MCF 10A (cell line): ENCODE data around the gene DCAF12L2. TPM values are rescaled to one million over a fixed set of nuclear protein-coding genes. Genes with fewer than 3 reads are reported as not detected.
"Not testable (repeated sequence)": the region's sequence is repeated elsewhere in the genome, so short reads cannot be mapped to it uniquely, and the experiment has no call there.

ENCODE experiments used
- Bru-seq: library from RNA; stranded (reverse); fragments of 400-500 nt; gene quantifications from one replicate; lab custom pipeline; 2021; lab: Mats Ljungman, UMichigan
- BruChase-seq, 2 experiments: library from RNA; stranded (reverse); fragments of 400-500 nt; gene quantifications; one replicate each; lab custom pipeline; 2021; lab: Mats Ljungman, UMichigan
- BruUV-seq: library from RNA; stranded (reverse); fragments of 400-500 nt; replicated peaks from 2 replicates; lab custom pipeline; 2021; lab: Mats Ljungman, UMichigan
- CTCF ChIA-PET: fragments of 300-600 bp; sonication (Branson Sonifier 250); formaldehyde crosslinking; extraction: SDS; loops from one replicate; lab custom pipeline; 2021; ENCODE audit warnings: antibody characterized with exemption, inconsistent platforms; lab: Yijun Ruan, JAX
- POLR2A ChIA-PET: fragments of 300-600, 350-650 bp; sonication (Branson Sonifier 250); formaldehyde crosslinking; extraction: SDS; loops from one replicate; lab custom pipeline; 2020; ENCODE audit warnings: antibody characterized with exemption, inconsistent platforms; lab: Yijun Ruan, JAX
- DNase-seq: peaks from one replicate; pipeline ENCODE4 v3.0.0-alpha.2; 2018; ENCODE audit not compliant: unreplicated experiment
- H3K27ac Mint-ChIP-seq: one replicate; pipeline ENCODE4 v1.8.0; 2022; ENCODE audit warnings: mild to moderate bottlenecking, low read depth, mixed read lengths; ENCODE audit not compliant: unreplicated experiment
- H3K27me3 Mint-ChIP-seq: one replicate; pipeline ENCODE4 v1.8.0; 2022; ENCODE audit warnings: mixed read lengths; ENCODE audit not compliant: insufficient read depth, unreplicated experiment
- H3K36me3 Mint-ChIP-seq: one replicate; pipeline ENCODE4 v1.8.0; 2022; ENCODE audit warnings: mild to moderate bottlenecking, moderate library complexity, mixed read lengths; ENCODE audit not compliant: insufficient read depth, unreplicated experiment
- H3K4me1 Mint-ChIP-seq: one replicate; pipeline ENCODE4 v1.8.0; 2022; ENCODE audit warnings: mixed read lengths; ENCODE audit not compliant: insufficient read depth, unreplicated experiment
- H3K4me3 Mint-ChIP-seq: one replicate; pipeline ENCODE4 v1.8.0; 2022; ENCODE audit warnings: mild to moderate bottlenecking, moderate library complexity, mixed read lengths; ENCODE audit not compliant: unreplicated experiment
- H3K9me3 Mint-ChIP-seq: one replicate; pipeline ENCODE4 v1.8.0; 2022; ENCODE audit warnings: mixed read lengths; ENCODE audit not compliant: unreplicated experiment
- CTCF ChIP-seq: fragments of 200-600 bp; IDR thresholded peaks from one replicate; pipeline ENCODE4 v1.8.0; 2022; ENCODE audit warnings: antibody characterized with exemption, mild to moderate bottlenecking; ENCODE audit not compliant: unreplicated experiment
- intact Hi-C: fragments of 100-400 bp; cut with micrococcal nuclease; formaldehyde crosslinking; loops from 2 replicates; pipeline ENCODE4 v1.14.1; 2022
- long read RNA-seq: library from polyadenylated mRNA; stranded (forward); transcript quantifications from one replicate; pipeline ENCODE4 v2.0.0, GENCODE V29; 2022
- total RNA-seq: library from RNA; stranded (reverse); gene quantifications from 2 replicates; pipeline ENCODE4 v1.2.3, GENCODE V29; 2022

The DCAF12L2 gene
- not detected in 2 replicates for total RNA-seq
- Bru-seq, nascent RNA, result not detected
- not detected for BruChase-seq, experiment 1, labeled RNA remaining after a 6-hour chase
- BruChase-seq, experiment 2, labeled RNA remaining after a 2-hour chase, result not detected
- long read RNA-seq, result 0 reads

GRCh38 chrX:126165721-126166461 is at the start of gene DCAF12L2:
TSS of gene DCAF12L2 (minus strand) at chrX:126166289. CDS start at chrX:126165924, 365 bp downstream.
- Mint-ChIP-seq H3K27me3 (no peaks in the 10 kb centered on the region), H3K4me1 (no peaks in the 10 kb centered on the region), H3K36me3 (no peaks in the 10 kb centered on the region), H3K4me3 (no peak within 1 kb of the TSS), H3K27ac (no peak within 1 kb of the TSS), H3K9me3 (peaks cover 7% of the 10 kb centered on the region)
- ChIA-PET POLR2A (no interaction called here), CTCF (interaction anchor here (0.5 kb wide), 1 partner anchor 570 kb away, joined by 4 read pairs; no protein-coding TSS in a partner anchor)
- TF ChIP-seq CTCF, result no peak
- no TSS peak for BruUV-seq
- intact Hi-C loops, result no loop called here
- no peak for DNase-seq

GRCh38 chrX:126190888-126191287 is 24.8 kb upstream of the DCAF12L2 start:
- H3K4me3 Mint-ChIP-seq, DNase-seq, H3K27ac Mint-ChIP-seq, H3K4me1 Mint-ChIP-seq, H3K9me3 Mint-ChIP-seq, POLR2A ChIA-PET, H3K36me3 Mint-ChIP-seq, CTCF ChIA-PET, H3K27me3 Mint-ChIP-seq, BruUV-seq, intact Hi-C loops: not testable (repeated sequence)

GRCh38 chrX:126177133-126177840 is 11.2 kb upstream of the DCAF12L2 start:
- intact Hi-C loops, result no loop called here
- H3K36me3 Mint-ChIP-seq, result no peaks in the 10 kb centered on the region
- H3K4me3 Mint-ChIP-seq, result no peak overlapping the region
- no peaks in the 10 kb centered on the region for H3K4me1 Mint-ChIP-seq
- POLR2A ChIA-PET, result no interaction called here
- CTCF ChIA-PET, result no interaction called here
- no TSS peak for BruUV-seq
- peaks cover 13% of the 10 kb centered on the region for H3K9me3 Mint-ChIP-seq
- no peak for DNase-seq
- no peak overlapping the region for H3K27ac Mint-ChIP-seq
- no peaks in the 10 kb centered on the region for H3K27me3 Mint-ChIP-seq
- no peak for TF ChIP-seq CTCF

GRCh38 chrX:126170720-126171119 is 4.6 kb upstream of the DCAF12L2 start:
- peaks cover 11% of the 10 kb centered on the region for H3K9me3 Mint-ChIP-seq
- H3K4me3 Mint-ChIP-seq, result no peak overlapping the region
- DNase-seq, result peak; percentile 7
- ChIA-PET POLR2A (no interaction called here), CTCF (no interaction called here)
- no peak overlapping the region for H3K27ac Mint-ChIP-seq
- intact Hi-C loops, result no loop called here
- H3K27me3 Mint-ChIP-seq, result no peaks in the 10 kb centered on the region
- H3K36me3 Mint-ChIP-seq, result no peaks in the 10 kb centered on the region
- TF ChIP-seq CTCF, result no peak
- no TSS peak for BruUV-seq
- H3K4me1 Mint-ChIP-seq, result no peaks in the 10 kb centered on the region
